Left lung (tissue), 14 donors: Measurements from ENCODE around the gene IFIH1. TPM values are rescaled to one million over a fixed set of nuclear protein-coding genes. Genes with fewer than 3 reads are reported as not detected.

Experiments used
- ATAC-seq: fragments of 200-7000 bp; cut with Tn5 transposase; one replicate; pipeline ENCODE4 v1.9.1; 2020; ENCODE audit warnings: moderate library complexity
- DNase-seq, 4 donors: peaks; one replicate each; pipeline ENCODE4 v3.0.0-alpha.2; 2013 to 2020
- H3K27ac ChIP-seq, 2 donors: fragments of 200-600 bp; sonication (generic) in 1 of 2; one replicate each; pipeline versions ENCODE4 v1.5.0 to v1.8.0; 2020 to 2021
- H3K27me3 ChIP-seq, 2 donors: fragments of 200-600 bp; sonication (generic) in 1 of 2; one replicate each; pipeline versions ENCODE4 v1.5.0 to v1.8.0; 2020 to 2021
- H3K36me3 ChIP-seq, 2 donors: fragments of 200-600 bp; sonication (generic) in 1 of 2; one replicate each; pipeline versions ENCODE4 v1.5.0 to v1.8.0; 2020 to 2021
- H3K4me1 ChIP-seq, 2 donors: fragments of 200-600 bp; one replicate each; pipeline ENCODE4 v1.8.0; 2021
- H3K4me3 ChIP-seq, 2 donors: fragments of 200-600 bp; sonication (generic) in 1 of 2; one replicate each; pipeline versions ENCODE4 v1.5.0 to v1.8.0; 2020 to 2021; ENCODE audit warnings: mild to moderate bottlenecking in 1 of 2
- H3K9me3 ChIP-seq, 2 donors: fragments of 200-600 bp; sonication (generic) in 1 of 2; one replicate each; pipeline versions ENCODE4 v1.5.0 to v1.8.0; 2020 to 2021
- intact Hi-C, 2 donors: fragments of 100-400 bp; cut with DNase I; formaldehyde crosslinking; loops; one replicate each; pipeline versions ENCODE4 v1.11.2 to v1.14.2; 2022
- long read RNA-seq, 12 donors: library from polyadenylated mRNA in 2 of 12; unstranded in 2 of 12; transcript quantifications; one replicate each; pipeline ENCODE4 v2.0.0 and lab custom pipeline, GENCODE V29; 2019 to 2026
- polyA plus RNA-seq, 6 donors: library from polyadenylated mRNA; unstranded; fragments of 120-200 nt; gene quantifications; one replicate each; pipeline ENCODE4 v1.2.1, GENCODE V29; 2013; ENCODE audit not compliant: insufficient read length in 6 of 6
- total RNA-seq, 2 donors: library from RNA; stranded (reverse); fragmentation: NEBNext Ultra II Directional; extraction: Animal tissue kit (Norgen Biotek cat#: 25700); gene quantifications; one replicate each; pipeline ENCODE4 v1.2.1, GENCODE V29; 2021
- TF ChIP-seq, protein P1 (sequence below), 2 donors: fragments of 200-600 bp; sonication (generic) in 1 of 2; IDR thresholded peaks; one replicate each; pipeline versions ENCODE4 v1.5.0 to v1.8.0; 2021; ENCODE audit warnings: antibody characterized with exemption in 2 of 2
- donor health status: DM: no; HTN: yes; CAD: no.
- donor health status: DM: no; HTN: no; CAD: no.

Gene IFIH1
- total RNA-seq, result 10 to 100 TPM; 26.8 to 33.5 TPM
- 10 to 100 TPM; 11.6 to 14.0 (median 12.8) TPM for polyA plus RNA-seq
- long read RNA-seq, donor 1, partial matches to known transcripts, result 0 of 1 reads
- long read RNA-seq, donor 1, other reads (novel, unspliced or antisense), result 0 of 1 reads
- long read RNA-seq, donor 2, partial matches to known transcripts, result 19 of 45 reads
- long read RNA-seq, donor 2, other reads (novel, unspliced or antisense), result 25 of 45 reads
- long read RNA-seq, donor 3, result 0 reads
- long read RNA-seq, donor 4, partial matches to known transcripts, result 8 of 11 reads
- long read RNA-seq, donor 4, other reads (novel, unspliced or antisense), result 2 of 11 reads
- long read RNA-seq, donor 5, result 0 reads
- long read RNA-seq, donor 6, result 0 reads
- long read RNA-seq, donor 7, result 0 reads
- long read RNA-seq, donor 8, partial matches to known transcripts, result 0 of 1 reads
- long read RNA-seq, donor 8, other reads (novel, unspliced or antisense), result 0 of 1 reads
- long read RNA-seq, donor 9, result 0 reads
- long read RNA-seq, donor 10, partial matches to known transcripts, result 4 of 5 reads
- long read RNA-seq, donor 10, other reads (novel, unspliced or antisense), result 0 of 5 reads
- long read RNA-seq, donor 11, result 0 reads
- long read RNA-seq, donor 12, partial matches to known transcripts, result 0 of 1 reads
- long read RNA-seq, donor 12, other reads (novel, unspliced or antisense), result 0 of 1 reads

DNA sequence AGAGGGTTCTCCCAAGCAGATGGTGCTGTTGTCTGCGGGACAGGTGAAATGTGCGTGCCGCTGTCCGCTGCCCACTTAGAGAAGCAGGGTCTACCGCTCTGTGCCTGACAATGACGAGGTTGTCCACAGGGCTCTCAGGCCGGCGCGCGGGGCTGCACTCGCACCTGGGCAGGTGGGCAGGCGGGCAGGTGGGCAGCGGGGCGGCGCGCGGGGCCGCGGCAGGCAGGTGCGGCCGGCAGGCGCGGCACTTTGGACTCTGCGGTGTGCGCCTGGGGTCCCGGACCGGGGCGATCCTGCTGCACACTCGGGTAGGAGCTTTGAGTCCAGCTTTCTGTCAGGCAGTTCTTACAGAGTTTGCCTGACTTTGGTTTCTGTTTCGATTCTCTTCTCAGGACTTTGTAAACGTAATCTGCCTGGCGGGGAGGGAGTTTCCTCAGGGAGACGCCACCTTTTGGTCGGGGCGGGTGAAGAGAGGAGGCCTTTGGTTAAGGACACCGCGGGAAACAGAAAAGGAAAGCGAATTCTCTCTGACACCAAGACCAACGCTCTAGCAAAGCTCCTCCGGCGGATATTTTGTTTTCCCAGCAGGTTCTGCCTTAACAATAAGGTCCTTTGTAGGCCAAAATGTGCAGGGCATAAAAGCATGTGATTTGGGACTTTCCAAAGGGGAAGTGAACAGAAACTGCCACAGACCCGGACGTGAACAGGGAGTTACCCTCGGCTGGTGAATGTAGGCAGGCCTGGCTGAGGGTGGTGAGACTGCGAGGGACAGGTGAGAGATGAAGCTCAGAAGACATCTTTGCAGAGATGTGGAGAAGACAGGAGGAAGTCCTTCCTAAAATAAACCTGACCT, at the start of gene IFIH1:
IFIH1 (minus strand) TSS at position 357 of the 853 bp plus-strand sequence. CDS start 377 bp downstream, outside the sequence.
- Histone ChIP-seq H3K9me3 (no peaks in the 10 kb centered on the region), H3K4me3 (peak within 1 kb of the TSS; percentile 68 to 92), H3K27me3 (no peaks in the 10 kb centered on the region), H3K4me1 (peaks cover 9 to 55% of the 10 kb centered on the region in 2 donors), H3K27ac (peak within 1 kb of the TSS; percentile 94 to 98), H3K36me3 (no peaks in the 10 kb centered on the region)
- ATAC-seq (peak; percentile 93), DNase-seq (peak; percentile 79 to 91 (median 88))
- intact Hi-C loops, result no loop called here
- TF ChIP-seq, protein P1, sequence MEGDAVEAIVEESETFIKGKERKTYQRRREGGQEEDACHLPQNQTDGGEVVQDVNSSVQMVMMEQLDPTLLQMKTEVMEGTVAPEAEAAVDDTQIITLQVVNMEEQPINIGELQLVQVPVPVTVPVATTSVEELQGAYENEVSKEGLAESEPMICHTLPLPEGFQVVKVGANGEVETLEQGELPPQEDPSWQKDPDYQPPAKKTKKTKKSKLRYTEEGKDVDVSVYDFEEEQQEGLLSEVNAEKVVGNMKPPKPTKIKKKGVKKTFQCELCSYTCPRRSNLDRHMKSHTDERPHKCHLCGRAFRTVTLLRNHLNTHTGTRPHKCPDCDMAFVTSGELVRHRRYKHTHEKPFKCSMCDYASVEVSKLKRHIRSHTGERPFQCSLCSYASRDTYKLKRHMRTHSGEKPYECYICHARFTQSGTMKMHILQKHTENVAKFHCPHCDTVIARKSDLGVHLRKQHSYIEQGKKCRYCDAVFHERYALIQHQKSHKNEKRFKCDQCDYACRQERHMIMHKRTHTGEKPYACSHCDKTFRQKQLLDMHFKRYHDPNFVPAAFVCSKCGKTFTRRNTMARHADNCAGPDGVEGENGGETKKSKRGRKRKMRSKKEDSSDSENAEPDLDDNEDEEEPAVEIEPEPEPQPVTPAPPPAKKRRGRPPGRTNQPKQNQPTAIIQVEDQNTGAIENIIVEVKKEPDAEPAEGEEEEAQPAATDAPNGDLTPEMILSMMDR (IDR thresholded peaks at IDR 0.05), result no peak

DNA sequence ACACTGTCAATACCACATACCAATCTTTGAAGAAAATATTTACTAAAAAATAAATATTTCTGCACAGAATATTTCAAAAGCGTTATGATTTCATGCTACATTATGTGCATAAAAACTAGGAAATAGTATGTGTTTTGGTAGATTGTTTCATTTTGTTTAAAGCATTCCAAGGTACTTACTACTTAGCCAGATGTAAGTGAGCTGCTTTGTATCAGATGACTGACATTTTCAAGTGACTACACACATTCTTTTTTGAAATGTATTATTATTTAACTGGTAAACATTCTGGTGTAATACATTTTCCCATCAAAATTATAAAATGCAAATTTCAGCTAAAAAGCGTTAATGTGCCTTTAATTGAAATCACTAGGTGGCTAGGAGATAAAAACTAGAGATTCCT, 46.9 kb upstream of the IFIH1 start:
- no peaks in the 10 kb centered on the region for H3K4me1 ChIP-seq
- H3K27me3 ChIP-seq, result no peaks in the 10 kb centered on the region
- DNase-seq (no peak), ATAC-seq (no peak)
- no peaks in the 10 kb centered on the region for H3K9me3 ChIP-seq
- peaks cover 0 to 14% of the 10 kb centered on the region in 2 donors for H3K36me3 ChIP-seq
- TF ChIP-seq, protein P1 (IDR thresholded peaks at IDR 0.05), result no peak
- intact Hi-C loops, result no loop called here
- H3K4me3 ChIP-seq, result no peak overlapping the region
- H3K27ac ChIP-seq, result no peak overlapping the region

DNA sequence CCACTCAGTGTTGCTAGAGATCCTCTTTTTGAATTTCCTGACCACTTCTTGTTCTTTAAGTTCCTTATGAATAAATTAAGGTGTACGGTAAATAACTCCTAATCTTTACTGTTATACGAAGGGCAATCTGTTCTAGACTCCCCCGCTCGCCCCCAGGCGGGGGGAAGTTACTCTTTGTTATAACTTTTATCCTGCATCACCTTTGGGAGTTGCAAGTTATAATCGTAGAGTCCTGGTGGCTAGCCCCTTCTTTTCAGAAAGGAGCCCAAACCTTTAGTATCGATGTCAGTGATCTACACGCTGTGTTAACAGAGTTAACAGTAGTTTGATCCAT, 26.1 kb upstream of the IFIH1 start:
- H3K27me3 ChIP-seq, result no peaks in the 10 kb centered on the region
- ATAC-seq, result no peak
- H3K27ac ChIP-seq, result peak overlapping the region; percentile 85 to 97
- intact Hi-C loops, result no loop called here
- peak in 1 of 4 donors; percentile 68 for DNase-seq
- peaks cover 0 to 48% of the 10 kb centered on the region in 2 donors for H3K4me1 ChIP-seq
- peaks cover 0 to 4% of the 10 kb centered on the region in 2 donors for H3K36me3 ChIP-seq
- H3K4me3 ChIP-seq, result peak overlapping the region; percentile 72 to 80
- TF ChIP-seq, protein P1 (IDR thresholded peaks at IDR 0.05), result no peak
- no peaks in the 10 kb centered on the region for H3K9me3 ChIP-seq

DNA sequence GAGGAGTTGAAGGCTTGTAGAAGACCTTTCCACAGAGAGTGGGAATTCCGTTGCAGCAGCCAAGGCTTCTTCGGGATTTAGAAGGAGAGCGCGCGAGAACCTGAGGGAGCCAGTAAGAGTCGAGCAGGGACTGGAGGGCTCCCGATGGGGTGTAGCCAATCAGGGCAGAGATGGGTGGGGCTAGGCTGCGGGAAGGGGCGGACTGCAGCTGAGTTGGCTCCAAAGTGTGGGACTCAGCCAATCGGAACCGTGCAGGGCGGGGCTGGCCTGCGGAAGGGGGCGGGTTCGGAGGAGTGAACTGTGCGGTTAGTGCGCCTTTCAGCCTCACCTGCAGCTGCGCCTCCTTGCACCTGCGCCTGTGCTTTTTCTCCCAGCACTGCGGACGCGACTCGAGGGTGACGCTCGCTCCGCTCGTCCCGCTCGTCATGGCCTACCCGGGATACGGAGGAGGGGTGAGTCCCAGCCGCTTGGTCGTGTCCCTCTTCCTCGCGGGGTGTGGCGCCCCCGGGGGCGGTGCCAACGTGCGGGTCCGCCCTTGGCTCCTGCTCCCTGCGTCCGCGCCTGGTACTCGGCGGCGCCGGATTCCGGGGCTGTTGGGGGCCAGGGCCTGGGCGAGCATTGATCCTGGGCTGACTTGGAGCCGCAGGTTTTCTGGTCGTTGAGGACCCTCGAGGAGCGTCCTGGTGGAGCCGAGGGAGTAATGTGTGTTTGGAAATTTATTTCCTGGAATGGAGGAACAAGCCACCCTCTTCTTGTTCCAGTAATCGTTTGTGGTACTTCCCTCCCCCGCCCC, 25.5 kb upstream of the IFIH1 start, which contains the start of gene GCA:
GCA (plus strand) TSS at position 309 of the 793 bp plus-strand sequence; CDS start at position 426, 117 bp downstream.
- peaks cover 0 to 4% of the 10 kb centered on the region in 2 donors for H3K36me3 ChIP-seq
- no peaks in the 10 kb centered on the region for H3K9me3 ChIP-seq
- intact Hi-C loops, result no loop called here
- peaks cover 0 to 48% of the 10 kb centered on the region in 2 donors for H3K4me1 ChIP-seq
- peak within 1 kb of the TSS; percentile 85 to 97 for H3K27ac ChIP-seq
- DNase-seq (peak; percentile 85 to 99 (median 96)), ATAC-seq (peak; percentile 99)
- peak within 1 kb of the TSS; percentile 72 to 80 for H3K4me3 ChIP-seq
- TF ChIP-seq, protein P1 (IDR thresholded peaks at IDR 0.05), result no peak
- no peaks in the 10 kb centered on the region for H3K27me3 ChIP-seq
